SK-N-SH (cell line): Measurements from ENCODE around the gene ERN1. TPM values are rescaled to one million over a fixed set of nuclear protein-coding genes. Genes with fewer than 3 reads are reported as not detected.

Experiments used
- CTCF ChIA-PET: fragments of 300-600, 350-600 bp; formaldehyde crosslinking; extraction: SDS; loops from one replicate; lab custom pipeline; 2021; lab: Yijun Ruan, JAX
- POLR2A ChIA-PET: fragments of 350-600 bp; sonication (Branson Sonifier 250); formaldehyde crosslinking; extraction: SDS; loops from one replicate; lab custom pipeline; 2020; ENCODE audit warnings: antibody characterized with exemption, inconsistent platforms; lab: Yijun Ruan, JAX
- DNase-seq: peaks from one replicate; pipeline ENCODE4 v3.0.0; 2012
- H2AFZ ChIP-seq: fragments of 200-600 bp; sonication (generic); 2 replicates; pipeline ENCODE4 v1.8.1; 2016; ENCODE audit warnings: antibody characterized with exemption, mild to moderate bottlenecking, low read depth
- H3F3A ChIP-seq: fragments of 200-600 bp; sonication (generic); replicated peaks from 2 replicates; pipeline ENCODE3; 2016; ENCODE audit warnings: antibody characterized with exemption, mild to moderate bottlenecking; ENCODE audit not compliant: insufficient read depth
- H3K27ac ChIP-seq, 2 experiments: fragments of 200-500 bp in 1 of 2; fragments of 200-600 bp in 1 of 2; sonication (Bioruptor generic) in 1 of 2; sonication (generic), shearing (Covaris generic) in 1 of 2; 2 replicates each; pipeline versions ENCODE4 v1.5.1 to v1.6.1; 2014 to 2016; ENCODE audit warnings: low read depth in 2 of 2, inconsistent platforms in 1 of 2, low read length in 1 of 2, mild to moderate bottlenecking in 1 of 2, mixed read lengths in 1 of 2
- H3K27me3 ChIP-seq: fragments of 200-600 bp; sonication (generic), shearing (Covaris generic); 2 replicates; pipeline ENCODE4 v1.6.1; 2016; ENCODE audit warnings: mixed run types; ENCODE audit not compliant: insufficient read depth
- H3K36me3 ChIP-seq, 2 experiments: fragments of 200-500 bp in 1 of 2; fragments of 200-600 bp in 1 of 2; sonication (Bioruptor generic) in 1 of 2; sonication (generic) in 1 of 2; replicated peaks in 1 of 2; 2 replicates each; pipeline versions ENCODE3 to v1.5.1; 2014 to 2016; ENCODE audit warnings: low read length in 1 of 2, mild to moderate bottlenecking in 1 of 2; ENCODE audit not compliant: insufficient read depth in 2 of 2, control insufficient read depth in 1 of 2
- H3K4me1 ChIP-seq, 2 experiments: fragments of 200-500 bp in 1 of 2; fragments of 200-600 bp in 1 of 2; sonication (Bioruptor generic) in 1 of 2; sonication (generic), shearing (Covaris generic) in 1 of 2; 2 replicates each; pipeline versions ENCODE4 v1.5.1 to v1.6.1; 2014 to 2016; ENCODE audit warnings: low read depth in 1 of 2, low read length in 1 of 2, mixed run types in 1 of 2; ENCODE audit not compliant: insufficient read depth in 2 of 2, control insufficient read depth in 1 of 2
- H3K4me2 ChIP-seq: fragments of 200-600 bp; sonication (generic), shearing (Covaris generic); 2 replicates; pipeline ENCODE4 v1.6.1; 2017; ENCODE audit warnings: mixed run types
- H3K4me3 ChIP-seq, 2 experiments: fragments of 200-500 bp in 1 of 2; fragments of 200-600 bp in 1 of 2; sonication (Bioruptor generic) in 1 of 2; sonication (generic), shearing (Covaris generic) in 1 of 2; 2 replicates each; pipeline versions ENCODE4 v1.5.1 to v1.8.1; 2014 to 2016; ENCODE audit warnings: low read depth in 2 of 2, inconsistent platforms in 1 of 2, low read length in 1 of 2, mild to moderate bottlenecking in 1 of 2, mixed read lengths in 1 of 2, moderate library complexity in 1 of 2
- H3K79me2 ChIP-seq: fragments of 200-600 bp; sonication (generic); 2 replicates; pipeline ENCODE4 v1.8.1; 2017; ENCODE audit warnings: mild to moderate bottlenecking; ENCODE audit not compliant: insufficient read depth
- H3K9ac ChIP-seq: fragments of 200-600 bp; sonication (generic); 2 replicates; pipeline ENCODE4 v1.6.1; 2017; ENCODE audit warnings: mixed run types
- H3K9me2 ChIP-seq: fragments of 200-600 bp; sonication (generic); 2 replicates; pipeline ENCODE4 v1.6.1; 2017; ENCODE audit warnings: mixed run types
- H3K9me3 ChIP-seq: fragments of 200-600 bp; sonication (generic); 2 replicates; pipeline ENCODE4 v1.6.1; 2017; ENCODE audit warnings: mixed run types, mild to moderate bottlenecking, moderate library complexity
- H4K20me1 ChIP-seq: fragments of 200-600 bp; sonication (generic); 2 replicates; pipeline ENCODE4 v1.6.1; 2017; ENCODE audit warnings: mild to moderate bottlenecking, mixed run types; ENCODE audit not compliant: insufficient read depth
- CHD2 ChIP-seq: fragments of 150-350 bp; IDR thresholded peaks from 2 replicates; pipeline ENCODE4 v1.6.1; 2018; ENCODE audit warnings: low read length; ENCODE audit not compliant: partially characterized antibody
- CTCF ChIP-seq: fragments of 200-600 bp; sonication (generic); IDR thresholded peaks from 2 replicates; pipeline ENCODE4 v1.6.1; 2017; ENCODE audit warnings: antibody characterized with exemption, mild to moderate bottlenecking, moderate library complexity
- EP300 ChIP-seq, 2 experiments: IDR thresholded peaks; 2 replicates each; pipeline versions ENCODE4 v1.4.0 to v1.6.1; 2012; ENCODE audit warnings: borderline replicate concordance in 1 of 2, low read depth in 1 of 2, low read length in 1 of 2
- EZH2phosphoT487 ChIP-seq: fragments of 200-600 bp; sonication (generic); IDR thresholded peaks from 2 replicates; pipeline ENCODE4 v1.6.1; 2017; ENCODE audit warnings: low read depth, mixed run types, mild to moderate bottlenecking, antibody characterized with exemption, moderate library complexity, borderline replicate concordance
- FOXJ3 ChIP-seq: sonication (generic); formaldehyde crosslinking; IDR thresholded peaks from 2 replicates; pipeline ENCODE4 v1.5.1; 2020; ENCODE audit warnings: mild to moderate bottlenecking, missing genetic modification reagents
- GABPA ChIP-seq: IDR thresholded peaks from 2 replicates; pipeline ENCODE4 v1.4.0; 2012; ENCODE audit warnings: low read depth, mild to moderate bottlenecking
- GATA2 ChIP-seq: sonication (generic); formaldehyde crosslinking; IDR thresholded peaks from 2 replicates; pipeline ENCODE4 v1.5.0; 2020; ENCODE audit warnings: mild to moderate bottlenecking, missing genetic modification reagents
- JUND ChIP-seq: IDR thresholded peaks from 2 replicates; pipeline ENCODE4 v1.4.0; 2012
- MAX ChIP-seq: IDR thresholded peaks from 2 replicates; pipeline ENCODE4 v1.4.0; 2012; ENCODE audit warnings: low read depth
- MXI1 ChIP-seq: IDR thresholded peaks from 2 replicates; pipeline ENCODE4 v1.6.1; 2012; ENCODE audit warnings: mild to moderate bottlenecking, low read depth, low read length, improper control_type of control experiment
- NFIC ChIP-seq: IDR thresholded peaks from 2 replicates; pipeline ENCODE4 v1.4.0; 2012; ENCODE audit warnings: borderline replicate concordance
- NRF1 ChIP-seq: IDR thresholded peaks from 2 replicates; pipeline ENCODE4 v1.6.1; 2012; ENCODE audit warnings: low read depth, mild to moderate bottlenecking, low read length
- PBX3 ChIP-seq: IDR thresholded peaks from 2 replicates; pipeline ENCODE4; 2012
- RAD21 ChIP-seq: IDR thresholded peaks from 2 replicates; pipeline ENCODE4 v1.6.1; 2012; ENCODE audit warnings: mild to moderate bottlenecking, low read length
- SIN3A ChIP-seq: IDR thresholded peaks from 2 replicates; pipeline ENCODE4 v1.6.1; 2012; ENCODE audit warnings: low read depth, mild to moderate bottlenecking, low read length, moderate library complexity, borderline replicate concordance
- SMC3 ChIP-seq: IDR thresholded peaks from 2 replicates; pipeline ENCODE4 v1.6.1; 2012; ENCODE audit warnings: low read depth, low read length, improper control_type of control experiment
- TCF12 ChIP-seq: IDR thresholded peaks from 2 replicates; pipeline ENCODE4 v1.4.0; 2012
- USF1 ChIP-seq: IDR thresholded peaks from 2 replicates; pipeline ENCODE4 v1.4.0; 2012; ENCODE audit warnings: low read depth, borderline replicate concordance
- USF2 ChIP-seq: fragments of 150-350 bp; IDR thresholded peaks from 2 replicates; pipeline ENCODE4 v1.6.1; 2017; ENCODE audit warnings: antibody characterized with exemption, low read length, low read depth, borderline replicate concordance
- ZBTB33 ChIP-seq: IDR thresholded peaks from 2 replicates; pipeline ENCODE4 v1.4.0; 2012; ENCODE audit warnings: low read depth, borderline replicate concordance
- WGBS: methylation state at CpG from one replicate; pipeline ENCODE4 v1.1.6; 2017; ENCODE audit warnings: low lambda C conversion rate; 5-methylcytosine and 5-hydroxymethylcytosine counted together
- polyA plus RNA-seq, 3 experiments: library from polyadenylated mRNA; depleted of rRNA; stranded (reverse); fragments of >200 nt; gene quantifications; 2 replicates each; pipeline ENCODE4 v1.2.3, GENCODE V29; 2012

The ERN1 gene
- polyA plus RNA-seq, 1 of the 3 experiments (the other 2 are of a cell fraction) = 7.3 TPM

GRCh38 chr17:64134216-64134970 lies 4.4 kb upstream of the ERN1 start (continued):
- TF ChIP-seq TCF12 = no peak
- no peak for TF ChIP-seq JUND
- no peak for TF ChIP-seq USF2
- no peak for TF ChIP-seq EZH2phosphoT487
- TF ChIP-seq, all 33 proteins: peak for 0

- 36% methylated on average over 8 of the region's 8 CpGs for WGBS
- H3K9ac ChIP-seq = no peak overlapping the region
- no peak overlapping the region for H2AFZ ChIP-seq
- H3F3A ChIP-seq = peaks cover 8% of the 10 kb centered on the region
- no peaks in the 10 kb centered on the region for H4K20me1 ChIP-seq
- ChIA-PET POLR2A (interaction anchor here (1.2 to 7.9 kb wide), 2 partner anchors 12 to 105 kb away, joined by 10 to 40 read pairs; no protein-coding TSS in a partner anchor), CTCF (interaction anchor here (0.6 to 29.1 kb wide), 111 partner anchors 9 to 376 kb away, joined by 3 to 810 read pairs (median 6); partner anchors contain the start of genes CD79B, CSHL1, GH1 and ICAM2)
- peaks cover 3 to 11% of the 10 kb centered on the region in 2 experiments; a peak in 3 of 4 replicates for H3K4me1 ChIP-seq
- H3K79me2 ChIP-seq = peaks cover 7% of the 10 kb centered on the region
- DNase-seq = peak; percentile 80
- no peak overlapping the region for H3K27ac ChIP-seq
- TF ChIP-seq FOXJ3 (CRISPR knock-in tag) (no peak), USF2 (no peak), SIN3A (no peak), EP300 (IDR thresholded peaks at IDR 0.05; ENCODE audit: borderline replicate concordance in 1 of 2, low read depth in 1 of 2, low read length in 1 of 2) (no peak), SMC3 (peak; percentile 85), TCF12 (no peak), RAD21 (peak; percentile 97), ZBTB33 (no peak), MXI1 (no peak), USF1 (no peak), NFIC (no peak), GATA2 (no peak), EZH2phosphoT487 (no peak), GABPA (no peak), MAX (no peak), PBX3 (no peak), NRF1 (no peak), CHD2 (no peak), JUND (no peak), CTCF (peak; percentile 92)
- H3K9me2 ChIP-seq = no peaks in the 10 kb centered on the region
- H3K4me3 ChIP-seq = no peak overlapping the region
- no peaks in the 10 kb centered on the region for H3K36me3 ChIP-seq
- H3K27me3 ChIP-seq = no peaks in the 10 kb centered on the region
- H3K4me2 ChIP-seq = no peak overlapping the region
- H3K9me3 ChIP-seq = no peaks in the 10 kb centered on the region
Observed at GRCh38 chr17:64133546-64134215, 3.7 kb upstream of the ERN1 start.
